B cell (primary cell): ENCODE data around the gene PBXIP1. TPM values are rescaled to one million over a fixed set of nuclear protein-coding genes. Genes with fewer than 3 reads are reported as not detected.

Source experiments
- ATAC-seq: fragments of 200-7000 bp; cut with Tn5 transposase; one replicate; pipeline ENCODE4 v1.10.0; 2021; ENCODE audit warnings: low read depth, mild to moderate bottlenecking, moderate number of reproducible peaks, moderate library complexity
- CTCF ChIA-PET: fragments of 350-600 bp; sonication (Branson Sonifier 250); formaldehyde crosslinking; loops from one replicate; lab custom pipeline; 2021; ENCODE audit warnings: antibody characterized with exemption, inconsistent platforms; lab: Charles Lee
- POLR2A ChIA-PET: fragments of 350-600 bp; sonication (Branson Sonifier 250); formaldehyde crosslinking; loops from one replicate; lab custom pipeline; 2021; ENCODE audit warnings: antibody characterized with exemption; lab: Charles Lee
- DNase-seq: peaks from one replicate; pipeline ENCODE4 v3.0.0; 2013
- H2AFZ ChIP-seq: 2 replicates; pipeline ENCODE4 v1.6.1; 2012; ENCODE audit warnings: mild to moderate bottlenecking, low read depth, low read length; ENCODE audit not compliant: insufficient read depth, poor library complexity, severe bottlenecking
- H3K27ac ChIP-seq, 2 donors: 1 replicate in 1 of 2; 2 replicates in 1 of 2; pipeline ENCODE4 v1.5.1; 2012 to 2013; ENCODE audit warnings: low read length in 2 of 2, mild to moderate bottlenecking in 2 of 2, moderate library complexity in 1 of 2
- H3K27me3 ChIP-seq, 4 experiments: fragments of 200-600 bp in 1 of 4; sonication (generic) in 1 of 4; replicated peaks in 1 of 4; 1 replicate in 2 of 4; 2 replicates in 2 of 4; pipeline versions ENCODE4 v1.6.1 to v1.7.0; 2013 to 2016; ENCODE audit warnings: low read length in 3 of 4, mild to moderate bottlenecking in 2 of 4, mixed read lengths in 1 of 4, moderate library complexity in 1 of 4; ENCODE audit not compliant: insufficient read depth in 4 of 4, control insufficient read depth in 3 of 4; ENCODE audit errors: control extremely low read depth in 1 of 4
- H3K36me3 ChIP-seq, 2 experiments: replicated peaks in 1 of 2; 1 replicate in 1 of 2; 2 replicates in 1 of 2; pipeline versions ENCODE4 v1.6.1 to v1.7.1; 2013; ENCODE audit warnings: low read length in 1 of 2; ENCODE audit not compliant: insufficient read depth in 2 of 2, control insufficient read depth in 1 of 2; ENCODE audit errors: control extremely low read depth in 1 of 2, extremely low read depth in 1 of 2
- H3K4me1 ChIP-seq, 2 donors: fragments of 200-600 bp in 1 of 2; sonication (generic) in 1 of 2; 1 replicate in 1 of 2; 2 replicates in 1 of 2; pipeline versions ENCODE4 v1.5.1 to v1.6.1; 2013 to 2017; ENCODE audit warnings: low read length in 2 of 2; ENCODE audit not compliant: control insufficient read depth in 2 of 2, insufficient read depth in 2 of 2
- H3K4me2 ChIP-seq: replicated peaks from 2 replicates; pipeline ENCODE3; 2012; ENCODE audit warnings: mild to moderate bottlenecking, low read depth, low read length; ENCODE audit not compliant: poor library complexity, severe bottlenecking
- H3K4me3 ChIP-seq, 5 experiments: fragments of 200-600 bp in 1 of 5; sonication (generic) in 1 of 5; 1 replicate in 3 of 5; 2 replicates in 2 of 5; pipeline versions ENCODE4 v1.5.1 to v1.7.0; 2011 to 2016; ENCODE audit warnings: low read length in 4 of 5, mild to moderate bottlenecking in 4 of 5, low read depth in 2 of 5, control low read depth in 1 of 5, moderate library complexity in 1 of 5; ENCODE audit not compliant: insufficient read depth in 1 of 5; ENCODE audit errors: control extremely low read depth in 1 of 5, extremely low read depth in 1 of 5
- H3K79me2 ChIP-seq: fragments of 200-600 bp; sonication (generic); one replicate; pipeline ENCODE4 v1.6.0; 2016; ENCODE audit warnings: low read length; ENCODE audit not compliant: control insufficient read depth, insufficient read depth
- H3K9ac ChIP-seq: fragments of 200-600 bp; sonication (generic); 2 replicates; pipeline ENCODE4 v1.6.1; 2017; ENCODE audit warnings: mild to moderate bottlenecking, low read length, moderate library complexity
- H3K9me3 ChIP-seq, 3 donors: one replicate each; pipeline versions ENCODE4 v1.6.1 to v1.7.1; 2013; ENCODE audit warnings: low read length in 2 of 3; ENCODE audit not compliant: control insufficient read depth in 2 of 3, insufficient read depth in 1 of 3; ENCODE audit errors: control extremely low read depth in 1 of 3
- H4K20me1 ChIP-seq: 2 replicates; pipeline ENCODE4 v1.6.0; 2012; ENCODE audit warnings: mild to moderate bottlenecking, low read length; ENCODE audit not compliant: insufficient read depth, control insufficient read depth, poor library complexity, severe bottlenecking
- H3K27ac Mint-ChIP-seq: one replicate; pipeline ENCODE4 v1.8.0; 2021; ENCODE audit warnings: mixed read lengths
- H3K27me3 Mint-ChIP-seq: one replicate; pipeline ENCODE4 v1.8.0; 2021; ENCODE audit warnings: mixed read lengths
- H3K4me1 Mint-ChIP-seq: one replicate; pipeline ENCODE4 v1.8.0; 2021; ENCODE audit warnings: mixed read lengths
- H3K4me3 Mint-ChIP-seq: one replicate; pipeline ENCODE4 v1.8.0; 2021; ENCODE audit warnings: mixed read lengths
- H3K9me3 Mint-ChIP-seq: one replicate; pipeline ENCODE4 v1.8.0; 2022; ENCODE audit warnings: mixed read lengths; ENCODE audit not compliant: insufficient read depth
- EZH2 ChIP-seq: IDR thresholded peaks from 2 replicates; pipeline ENCODE4 v1.6.1; 2012; ENCODE audit warnings: borderline replicate concordance, low read depth, mild to moderate bottlenecking, moderate library complexity, low read length; ENCODE audit not compliant: insufficient read depth, poor library complexity, severe bottlenecking
- WGBS: methylation state at CpG from one replicate; pipeline ENCODE4 v1.1.5; 2013; ENCODE audit warnings: missing lambda C conversion rate; ENCODE audit not compliant: insufficient coverage; 5-methylcytosine and 5-hydroxymethylcytosine counted together
- intact Hi-C: fragments of 100-400 bp; cut with micrococcal nuclease; formaldehyde crosslinking; loops from one replicate; pipeline ENCODE4 v1.10.0; 2022
- polyA plus RNA-seq: library from polyadenylated mRNA; depleted of rRNA; stranded (reverse); fragments of >200 nt; gene quantifications from 2 replicates; pipeline ENCODE4 v1.2.3, GENCODE V29; 2012
- total RNA-seq, 2 donors: library from RNA; stranded (reverse); fragments of 120-200 nt in 1 of 2; gene quantifications; 1 replicate in 1 of 2; 2 replicates in 1 of 2; pipeline versions ENCODE4 v1.2.3 to v1.2.4, GENCODE V29; 2013 to 2022
- TF ChIP-seq, protein P1 (sequence below): fragments of 200-600 bp; IDR thresholded peaks from one replicate; pipeline ENCODE4 v1.8.0; 2022; ENCODE audit warnings: antibody characterized with exemption, mild to moderate bottlenecking

PBXIP1 gene
- total and polyA plus RNA-seq, 2 donors (not counting 1 experiment from before 2014, with no cell fraction given): 77.6 to 212 TPM

- peaks cover 44% of the 10 kb centered on the region for H3K4me1 Mint-ChIP-seq
- ChIA-PET CTCF (interaction anchor here (0.6 to 2.9 kb wide), 26 partner anchors 10 to 608 kb away, joined by 3 to 30 read pairs (median 6); partner anchors contain the start of genes ADAM15, PBXIP1 and PYGO2), POLR2A (interaction anchor here (0.6 to 1.5 kb wide), 18 partner anchors 10 to 1022 kb away, joined by 3 to 14 read pairs (median 4); partner anchors contain the start of genes FLAD1, PBXIP1, PYGO2 and UBAP2L)
- Histone ChIP-seq H4K20me1 (no peaks in the 10 kb centered on the region), H3K27me3 (no peaks in the 10 kb centered on the region), H3K9me3 (no peaks in the 10 kb centered on the region), H3K4me2 (peak overlapping the region; percentile 80), H3K9ac (peak overlapping the region; percentile 93), H3K36me3 (peaks cover 0 to 6% of the 10 kb centered on the region in 2 experiments), H3K4me1 (peaks cover 25 to 43% of the 10 kb centered on the region in 2 donors), H2AFZ (peak overlapping the region; percentile 98), H3K79me2 (peaks cover 34% of the 10 kb centered on the region), H3K27ac (peak overlapping the region; percentile 98), H3K4me3 (peak overlapping the region; percentile 76 to 90 (median 80))
- DNase-seq (no peak), ATAC-seq (no peak)
- H3K4me3 Mint-ChIP-seq: peak overlapping the region; percentile 97
- H3K27me3 Mint-ChIP-seq: no peaks in the 10 kb centered on the region
- no peaks in the 10 kb centered on the region for H3K9me3 Mint-ChIP-seq
- TF ChIP-seq, protein P1, sequence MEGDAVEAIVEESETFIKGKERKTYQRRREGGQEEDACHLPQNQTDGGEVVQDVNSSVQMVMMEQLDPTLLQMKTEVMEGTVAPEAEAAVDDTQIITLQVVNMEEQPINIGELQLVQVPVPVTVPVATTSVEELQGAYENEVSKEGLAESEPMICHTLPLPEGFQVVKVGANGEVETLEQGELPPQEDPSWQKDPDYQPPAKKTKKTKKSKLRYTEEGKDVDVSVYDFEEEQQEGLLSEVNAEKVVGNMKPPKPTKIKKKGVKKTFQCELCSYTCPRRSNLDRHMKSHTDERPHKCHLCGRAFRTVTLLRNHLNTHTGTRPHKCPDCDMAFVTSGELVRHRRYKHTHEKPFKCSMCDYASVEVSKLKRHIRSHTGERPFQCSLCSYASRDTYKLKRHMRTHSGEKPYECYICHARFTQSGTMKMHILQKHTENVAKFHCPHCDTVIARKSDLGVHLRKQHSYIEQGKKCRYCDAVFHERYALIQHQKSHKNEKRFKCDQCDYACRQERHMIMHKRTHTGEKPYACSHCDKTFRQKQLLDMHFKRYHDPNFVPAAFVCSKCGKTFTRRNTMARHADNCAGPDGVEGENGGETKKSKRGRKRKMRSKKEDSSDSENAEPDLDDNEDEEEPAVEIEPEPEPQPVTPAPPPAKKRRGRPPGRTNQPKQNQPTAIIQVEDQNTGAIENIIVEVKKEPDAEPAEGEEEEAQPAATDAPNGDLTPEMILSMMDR: no peak
- no peak for TF ChIP-seq EZH2
- 31% methylated on average over 22 of the region's 27 CpGs for WGBS
- intact Hi-C loops: loop anchor here (5.0 kb wide), 4 partner anchors 64 to 921 kb away; partner anchors contain the start of genes ADAR, ATP8B2, GON4L and KCNN3
- peak overlapping the region; percentile 100 for H3K27ac Mint-ChIP-seq
Observed at GRCh38 chr1:154935749-154936554, 19.9 kb downstream of the PBXIP1 start.
